HepG2 (cell line): ENCODE measurements around the gene ABCC12. TPM values are rescaled to one million over a fixed set of nuclear protein-coding genes. Genes with fewer than 3 reads are reported as not detected.

ENCODE experiments used
- ARNT2 ChIP-seq: sonication (generic); formaldehyde crosslinking; IDR thresholded peaks from 2 replicates; pipeline ENCODE4 v1.8.0; 2022; ENCODE audit warnings: mild to moderate bottlenecking, low read depth, missing genetic modification reagents, moderate library complexity
- ISL2 ChIP-seq: sonication (generic); formaldehyde crosslinking; IDR thresholded peaks from 2 replicates; pipeline ENCODE4 v1.5.0; 2020; ENCODE audit warnings: missing genetic modification reagents
- ISX ChIP-seq: sonication (generic); formaldehyde crosslinking; conservative IDR thresholded peaks from 2 replicates; pipeline ENCODE4 v1.5.0; 2020; ENCODE audit warnings: missing genetic modification reagents
- KLF15 ChIP-seq: sonication (generic); formaldehyde crosslinking; IDR thresholded peaks from 2 replicates; pipeline ENCODE4 v1.8.1; 2023; ENCODE audit warnings: borderline replicate concordance, mild to moderate bottlenecking, inconsistent platforms, missing genetic modification reagents, mixed read lengths
- TBL1XR1 ChIP-seq: fragments of 150-350 bp; IDR thresholded peaks from 2 replicates; pipeline ENCODE4 v1.6.1; 2014; ENCODE audit warnings: borderline replicate concordance, low read length; ENCODE audit not compliant: partially characterized antibody
- ZNF746 ChIP-seq: sonication (generic); formaldehyde crosslinking; IDR thresholded peaks from 2 replicates; pipeline ENCODE4 v1.8.0; 2022; ENCODE audit warnings: mild to moderate bottlenecking, missing genetic modification reagents
- polyA plus RNA-seq, 8 experiments: library from polyadenylated mRNA; depleted of rRNA in 3 of 8; stranded (reverse) in 7 of 8; unstranded in 1 of 8; fragments of >200 nt; fragmentation: Illumina TruSeq in 4 of 8; extraction: Trizol in 4 of 8; gene quantifications; 2 replicates each; pipeline versions ENCODE4 v1.2.1 to v1.2.3, GENCODE V29; 2011 to 2016; ENCODE audit warnings: low read depth in 4 of 8, missing spikeins in 1 of 8, mixed read lengths in 1 of 8; ENCODE audit not compliant: insufficient read depth in 1 of 8
- total RNA-seq, 5 experiments: library from RNA; depleted of rRNA; stranded (reverse); fragments of >200 nt; fragmentation: Illumina TruSeq; extraction: Trizol; gene quantifications; 2 replicates each; pipeline ENCODE4 v1.2.3, GENCODE V29; 2016; ENCODE audit warnings: low read depth in 1 of 5
- TF ChIP-seq, protein P1 (sequence below), 2 experiments: sonication (generic) in 1 of 2; formaldehyde crosslinking in 1 of 2; IDR thresholded peaks; 2 replicates each; pipeline versions ENCODE4 v1.6.1 to v1.9.0; 2014 to 2022; ENCODE audit warnings: antibody characterized with exemption in 1 of 2, borderline replicate concordance in 1 of 2, inconsistent platforms in 1 of 2, low read depth in 1 of 2, missing genetic modification reagents in 1 of 2
- TF ChIP-seq, protein P2 (sequence below): fragments of 450-650 bp; IDR thresholded peaks from 2 replicates; pipeline ENCODE4 v1.6.1; 2017; ENCODE audit warnings: mild to moderate bottlenecking
- TF ChIP-seq, protein P3 (sequence below): sonication (generic); formaldehyde crosslinking; IDR thresholded peaks from 2 replicates; pipeline ENCODE4 v1.4.0; 2020; ENCODE audit warnings: missing genetic modification reagents
- TF ChIP-seq, protein P4 (sequence below): sonication (generic); formaldehyde crosslinking; IDR thresholded peaks from 2 replicates; pipeline ENCODE4 v1.5.0; 2020; ENCODE audit warnings: mild to moderate bottlenecking, missing genetic modification reagents, moderate library complexity

Gene ABCC12
- total and polyA plus RNA-seq, 2 of the 13 experiments (the other 11 are each of a cell fraction or from before 2014, with no cell fraction given): not detected

DNA sequence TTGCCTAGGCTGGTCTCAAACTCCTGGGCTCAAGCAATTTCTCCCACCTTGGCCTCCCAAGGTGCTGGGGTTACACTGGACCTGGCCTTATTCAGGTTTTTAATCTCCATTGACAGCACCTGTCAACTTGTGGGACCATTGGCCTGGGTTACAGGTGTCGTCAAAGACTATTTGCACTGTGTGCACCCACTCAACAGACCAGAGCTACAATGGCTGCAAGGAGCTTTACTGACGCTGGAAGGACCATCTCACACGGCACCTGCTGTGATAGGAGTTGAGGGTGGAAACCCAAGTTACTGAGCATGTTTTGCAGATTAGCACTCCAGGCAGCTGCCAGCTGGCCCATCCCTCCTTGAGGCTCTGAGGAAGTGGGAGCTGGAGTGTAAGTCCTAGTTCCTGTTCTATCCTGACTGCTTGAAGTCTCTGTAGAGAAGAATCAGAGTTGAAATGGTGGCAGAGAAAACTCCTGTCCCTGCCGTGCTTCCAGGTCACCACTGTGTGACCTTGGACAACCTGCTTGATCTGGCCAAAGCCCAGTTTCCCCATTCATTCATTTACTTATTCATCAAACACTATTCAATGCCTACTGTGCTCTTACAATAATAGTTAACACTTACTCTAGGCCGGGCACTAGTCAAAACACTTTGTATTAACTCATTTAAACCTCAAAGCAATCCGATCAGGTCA lies 45.9 kb upstream of the ABCC12 start (continued):
- TF ChIP-seq, protein P1, sequence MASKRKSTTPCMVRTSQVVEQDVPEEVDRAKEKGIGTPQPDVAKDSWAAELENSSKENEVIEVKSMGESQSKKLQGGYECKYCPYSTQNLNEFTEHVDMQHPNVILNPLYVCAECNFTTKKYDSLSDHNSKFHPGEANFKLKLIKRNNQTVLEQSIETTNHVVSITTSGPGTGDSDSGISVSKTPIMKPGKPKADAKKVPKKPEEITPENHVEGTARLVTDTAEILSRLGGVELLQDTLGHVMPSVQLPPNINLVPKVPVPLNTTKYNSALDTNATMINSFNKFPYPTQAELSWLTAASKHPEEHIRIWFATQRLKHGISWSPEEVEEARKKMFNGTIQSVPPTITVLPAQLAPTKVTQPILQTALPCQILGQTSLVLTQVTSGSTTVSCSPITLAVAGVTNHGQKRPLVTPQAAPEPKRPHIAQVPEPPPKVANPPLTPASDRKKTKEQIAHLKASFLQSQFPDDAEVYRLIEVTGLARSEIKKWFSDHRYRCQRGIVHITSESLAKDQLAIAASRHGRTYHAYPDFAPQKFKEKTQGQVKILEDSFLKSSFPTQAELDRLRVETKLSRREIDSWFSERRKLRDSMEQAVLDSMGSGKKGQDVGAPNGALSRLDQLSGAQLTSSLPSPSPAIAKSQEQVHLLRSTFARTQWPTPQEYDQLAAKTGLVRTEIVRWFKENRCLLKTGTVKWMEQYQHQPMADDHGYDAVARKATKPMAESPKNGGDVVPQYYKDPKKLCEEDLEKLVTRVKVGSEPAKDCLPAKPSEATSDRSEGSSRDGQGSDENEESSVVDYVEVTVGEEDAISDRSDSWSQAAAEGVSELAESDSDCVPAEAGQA (IDR thresholded peaks at IDR 0.05; ENCODE audit: low read depth): no peak
- TF ChIP-seq, protein P1 (CRISPR knock-in tag; IDR thresholded peaks at IDR 0.05; ENCODE audit: borderline replicate concordance): no peak
- TF ChIP-seq KLF15 (CRISPR knock-in tag): no peak
- TF ChIP-seq ISL2: no peak
- TF ChIP-seq, protein P2, sequence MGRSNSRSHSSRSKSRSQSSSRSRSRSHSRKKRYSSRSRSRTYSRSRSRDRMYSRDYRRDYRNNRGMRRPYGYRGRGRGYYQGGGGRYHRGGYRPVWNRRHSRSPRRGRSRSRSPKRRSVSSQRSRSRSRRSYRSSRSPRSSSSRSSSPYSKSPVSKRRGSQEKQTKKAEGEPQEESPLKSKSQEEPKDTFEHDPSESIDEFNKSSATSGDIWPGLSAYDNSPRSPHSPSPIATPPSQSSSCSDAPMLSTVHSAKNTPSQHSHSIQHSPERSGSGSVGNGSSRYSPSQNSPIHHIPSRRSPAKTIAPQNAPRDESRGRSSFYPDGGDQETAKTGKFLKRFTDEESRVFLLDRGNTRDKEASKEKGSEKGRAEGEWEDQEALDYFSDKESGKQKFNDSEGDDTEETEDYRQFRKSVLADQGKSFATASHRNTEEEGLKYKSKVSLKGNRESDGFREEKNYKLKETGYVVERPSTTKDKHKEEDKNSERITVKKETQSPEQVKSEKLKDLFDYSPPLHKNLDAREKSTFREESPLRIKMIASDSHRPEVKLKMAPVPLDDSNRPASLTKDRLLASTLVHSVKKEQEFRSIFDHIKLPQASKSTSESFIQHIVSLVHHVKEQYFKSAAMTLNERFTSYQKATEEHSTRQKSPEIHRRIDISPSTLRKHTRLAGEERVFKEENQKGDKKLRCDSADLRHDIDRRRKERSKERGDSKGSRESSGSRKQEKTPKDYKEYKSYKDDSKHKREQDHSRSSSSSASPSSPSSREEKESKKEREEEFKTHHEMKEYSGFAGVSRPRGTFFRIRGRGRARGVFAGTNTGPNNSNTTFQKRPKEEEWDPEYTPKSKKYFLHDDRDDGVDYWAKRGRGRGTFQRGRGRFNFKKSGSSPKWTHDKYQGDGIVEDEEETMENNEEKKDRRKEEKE: no peak
- no peak for TF ChIP-seq ISX (CRISPR knock-in tag)
- no peak for TF ChIP-seq ZNF746 (CRISPR knock-in tag)
- 0 out of 2 replicates have a peak, but pooled peaks have one; percentile 28 for TF ChIP-seq ARNT2 (CRISPR knock-in tag)
- TF ChIP-seq, protein P3, sequence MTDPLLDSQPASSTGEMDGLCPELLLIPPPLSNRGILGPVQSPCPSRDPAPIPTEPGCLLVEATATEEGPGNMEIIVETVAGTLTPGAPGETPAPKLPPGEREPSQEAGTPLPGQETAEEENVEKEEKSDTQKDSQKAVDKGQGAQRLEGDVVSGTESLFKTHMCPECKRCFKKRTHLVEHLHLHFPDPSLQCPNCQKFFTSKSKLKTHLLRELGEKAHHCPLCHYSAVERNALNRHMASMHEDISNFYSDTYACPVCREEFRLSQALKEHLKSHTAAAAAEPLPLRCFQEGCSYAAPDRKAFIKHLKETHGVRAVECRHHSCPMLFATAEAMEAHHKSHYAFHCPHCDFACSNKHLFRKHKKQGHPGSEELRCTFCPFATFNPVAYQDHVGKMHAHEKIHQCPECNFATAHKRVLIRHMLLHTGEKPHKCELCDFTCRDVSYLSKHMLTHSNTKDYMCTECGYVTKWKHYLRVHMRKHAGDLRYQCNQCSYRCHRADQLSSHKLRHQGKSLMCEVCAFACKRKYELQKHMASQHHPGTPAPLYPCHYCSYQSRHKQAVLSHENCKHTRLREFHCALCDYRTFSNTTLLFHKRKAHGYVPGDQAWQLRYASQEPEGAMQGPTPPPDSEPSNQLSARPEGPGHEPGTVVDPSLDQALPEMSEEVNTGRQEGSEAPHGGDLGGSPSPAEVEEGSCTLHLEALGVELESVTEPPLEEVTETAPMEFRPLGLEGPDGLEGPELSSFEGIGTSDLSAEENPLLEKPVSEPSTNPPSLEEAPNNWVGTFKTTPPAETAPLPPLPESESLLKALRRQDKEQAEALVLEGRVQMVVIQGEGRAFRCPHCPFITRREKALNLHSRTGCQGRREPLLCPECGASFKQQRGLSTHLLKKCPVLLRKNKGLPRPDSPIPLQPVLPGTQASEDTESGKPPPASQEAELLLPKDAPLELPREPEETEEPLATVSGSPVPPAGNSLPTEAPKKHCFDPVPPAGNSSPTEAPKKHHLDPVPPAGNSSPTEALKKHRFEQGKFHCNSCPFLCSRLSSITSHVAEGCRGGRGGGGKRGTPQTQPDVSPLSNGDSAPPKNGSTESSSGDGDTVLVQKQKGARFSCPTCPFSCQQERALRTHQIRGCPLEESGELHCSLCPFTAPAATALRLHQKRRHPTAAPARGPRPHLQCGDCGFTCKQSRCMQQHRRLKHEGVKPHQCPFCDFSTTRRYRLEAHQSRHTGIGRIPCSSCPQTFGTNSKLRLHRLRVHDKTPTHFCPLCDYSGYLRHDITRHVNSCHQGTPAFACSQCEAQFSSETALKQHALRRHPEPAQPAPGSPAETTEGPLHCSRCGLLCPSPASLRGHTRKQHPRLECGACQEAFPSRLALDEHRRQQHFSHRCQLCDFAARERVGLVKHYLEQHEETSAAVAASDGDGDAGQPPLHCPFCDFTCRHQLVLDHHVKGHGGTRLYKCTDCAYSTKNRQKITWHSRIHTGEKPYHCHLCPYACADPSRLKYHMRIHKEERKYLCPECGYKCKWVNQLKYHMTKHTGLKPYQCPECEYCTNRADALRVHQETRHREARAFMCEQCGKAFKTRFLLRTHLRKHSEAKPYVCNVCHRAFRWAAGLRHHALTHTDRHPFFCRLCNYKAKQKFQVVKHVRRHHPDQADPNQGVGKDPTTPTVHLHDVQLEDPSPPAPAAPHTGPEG: no peak
- TF ChIP-seq, protein P4, sequence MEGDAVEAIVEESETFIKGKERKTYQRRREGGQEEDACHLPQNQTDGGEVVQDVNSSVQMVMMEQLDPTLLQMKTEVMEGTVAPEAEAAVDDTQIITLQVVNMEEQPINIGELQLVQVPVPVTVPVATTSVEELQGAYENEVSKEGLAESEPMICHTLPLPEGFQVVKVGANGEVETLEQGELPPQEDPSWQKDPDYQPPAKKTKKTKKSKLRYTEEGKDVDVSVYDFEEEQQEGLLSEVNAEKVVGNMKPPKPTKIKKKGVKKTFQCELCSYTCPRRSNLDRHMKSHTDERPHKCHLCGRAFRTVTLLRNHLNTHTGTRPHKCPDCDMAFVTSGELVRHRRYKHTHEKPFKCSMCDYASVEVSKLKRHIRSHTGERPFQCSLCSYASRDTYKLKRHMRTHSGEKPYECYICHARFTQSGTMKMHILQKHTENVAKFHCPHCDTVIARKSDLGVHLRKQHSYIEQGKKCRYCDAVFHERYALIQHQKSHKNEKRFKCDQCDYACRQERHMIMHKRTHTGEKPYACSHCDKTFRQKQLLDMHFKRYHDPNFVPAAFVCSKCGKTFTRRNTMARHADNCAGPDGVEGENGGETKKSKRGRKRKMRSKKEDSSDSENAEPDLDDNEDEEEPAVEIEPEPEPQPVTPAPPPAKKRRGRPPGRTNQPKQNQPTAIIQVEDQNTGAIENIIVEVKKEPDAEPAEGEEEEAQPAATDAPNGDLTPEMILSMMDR: no peak
- no peak for TF ChIP-seq TBL1XR1
